Liver (tissue), 9 donors: ENCODE measurements around the gene KIF26B. TPM values are rescaled to one million over a fixed set of nuclear protein-coding genes. Genes with fewer than 3 reads are reported as not detected.
"Not testable (repeated sequence)": the region's sequence is repeated elsewhere in the genome, so short reads cannot be mapped to it uniquely, and the experiment has no call there.

ENCODE experiments used
- DNase-seq: peaks from one replicate; pipeline ENCODE4 v3.0.0-alpha.2; 2017; ENCODE audit warnings: low spot score
- H3K27ac ChIP-seq, 2 donors: one replicate each; pipeline ENCODE4 v1.7.0; 2013; ENCODE audit warnings: inconsistent platforms in 2 of 2, low read length in 2 of 2, control low read depth in 1 of 2, low read depth in 1 of 2, mild to moderate bottlenecking in 1 of 2
- H3K27me3 ChIP-seq, 4 donors: one replicate each; pipeline versions ENCODE4 v1.6.1 to v1.7.0; 2013; ENCODE audit warnings: low read length in 3 of 4, inconsistent platforms in 1 of 4, mild to moderate bottlenecking in 1 of 4, moderate library complexity in 1 of 4; ENCODE audit not compliant: control insufficient read depth in 4 of 4, insufficient read depth in 4 of 4
- H3K36me3 ChIP-seq, 4 donors: one replicate each; pipeline versions ENCODE4 v1.6.1 to v1.7.0; 2013; ENCODE audit warnings: low read length in 3 of 4, mild to moderate bottlenecking in 3 of 4, low read depth in 1 of 4, moderate library complexity in 1 of 4; ENCODE audit not compliant: control insufficient read depth in 4 of 4, insufficient read depth in 3 of 4
- H3K4me1 ChIP-seq, 4 donors: one replicate each; pipeline versions ENCODE4 v1.6.1 to v1.7.0; 2013; ENCODE audit warnings: low read length in 3 of 4, mild to moderate bottlenecking in 3 of 4, moderate library complexity in 1 of 4; ENCODE audit not compliant: control insufficient read depth in 4 of 4, insufficient read depth in 4 of 4
- H3K4me3 ChIP-seq, 3 donors: one replicate each; pipeline versions ENCODE4 v1.6.1 to v1.7.0; 2013; ENCODE audit warnings: low read length in 3 of 3, control low read depth in 1 of 3, low read depth in 1 of 3, mild to moderate bottlenecking in 1 of 3
- H3K9ac ChIP-seq, 2 donors: one replicate each; pipeline ENCODE4 v1.7.0; 2013; ENCODE audit warnings: low read length in 2 of 2, mild to moderate bottlenecking in 2 of 2, moderate library complexity in 2 of 2, control low read depth in 1 of 2, low read depth in 1 of 2
- H3K9me3 ChIP-seq, 4 donors: one replicate each; pipeline versions ENCODE4 v1.6.1 to v1.7.0; 2013; ENCODE audit warnings: low read length in 3 of 4; ENCODE audit not compliant: control insufficient read depth in 4 of 4
- EGR1 ChIP-seq, 2 donors: IDR thresholded peaks; 2 replicates each; pipeline ENCODE4 v1.6.1; 2016 to 2018; ENCODE audit warnings: antibody characterized with exemption in 2 of 2, low read depth in 2 of 2
- FOXA1 ChIP-seq: IDR thresholded peaks from 2 replicates; pipeline ENCODE4 v1.6.1; 2016; ENCODE audit warnings: antibody characterized with exemption
- FOXA2 ChIP-seq: IDR thresholded peaks from 2 replicates; pipeline ENCODE4 v1.6.1; 2016; ENCODE audit warnings: antibody characterized with exemption
- HNF4A ChIP-seq, 2 donors: conservative IDR thresholded peaks; 2 replicates each; pipeline ENCODE4 v1.6.1; 2016; ENCODE audit warnings: antibody characterized with exemption in 2 of 2, mild to moderate bottlenecking in 2 of 2
- HNF4G ChIP-seq: IDR thresholded peaks from 2 replicates; pipeline ENCODE4 v1.6.1; 2016; ENCODE audit warnings: antibody characterized with exemption
- JUND ChIP-seq, 2 donors: IDR thresholded peaks; 2 replicates each; pipeline ENCODE4 v1.6.1; 2016; ENCODE audit warnings: antibody characterized with exemption in 2 of 2
- RAD21 ChIP-seq, 2 donors: IDR thresholded peaks; 2 replicates each; pipeline ENCODE4 v1.6.1; 2016; ENCODE audit warnings: antibody characterized with exemption in 2 of 2, mild to moderate bottlenecking in 2 of 2
- RXRA ChIP-seq, 2 donors: IDR thresholded peaks; 2 replicates each; pipeline ENCODE4 v1.6.1; 2017 to 2018; ENCODE audit warnings: antibody characterized with exemption in 2 of 2, mild to moderate bottlenecking in 1 of 2
- SP1 ChIP-seq: IDR thresholded peaks from 2 replicates; pipeline ENCODE4 v1.6.1; 2018; ENCODE audit warnings: antibody characterized with exemption, mild to moderate bottlenecking
- TAF1 ChIP-seq: conservative IDR thresholded peaks from 2 replicates; pipeline ENCODE4 v1.6.1; 2016; ENCODE audit warnings: antibody characterized with exemption, mild to moderate bottlenecking
- YY1 ChIP-seq: IDR thresholded peaks from 2 replicates; pipeline ENCODE4 v1.6.1; 2016; ENCODE audit warnings: antibody characterized with exemption, mild to moderate bottlenecking
- WGBS: extraction: QIAGEN DNeasy Blood & Tissue Kit; methylation state at CpG from one replicate; pipeline ENCODE4 v1.1.7; 2013; 5-methylcytosine and 5-hydroxymethylcytosine counted together
- polyA plus RNA-seq, 2 donors: library from polyadenylated mRNA; stranded (reverse) in 1 of 2; unstranded in 1 of 2; fragments of 200-250 nt in 1 of 2; fragments of >200 nt in 1 of 2; fragmentation: Nextera tagmentation in 1 of 2; extraction: Ambion mirVana in 1 of 2; gene quantifications; one replicate each; pipeline versions ENCODE4 v1.2.1 to v1.2.3, GENCODE V29; 2013 to 2015
- total RNA-seq, 2 donors: library from RNA; depleted of rRNA; stranded (reverse); fragments of >200 nt; gene quantifications; one replicate each; pipeline ENCODE4 v1.2.3, GENCODE V29; 2014
- TF ChIP-seq, protein P1 (sequence below): IDR thresholded peaks from 2 replicates; pipeline ENCODE4 v1.6.1; 2016; ENCODE audit warnings: antibody characterized with exemption
- TF ChIP-seq, protein P2 (sequence below): IDR thresholded peaks from 2 replicates; pipeline ENCODE4 v1.6.1; 2016; ENCODE audit warnings: antibody characterized with exemption
- TF ChIP-seq, protein P3 (sequence below): fragments of 150-350 bp; IDR thresholded peaks from 2 replicates; pipeline ENCODE4 v1.5.1; 2017; ENCODE audit warnings: improper control_type of control experiment, low read depth, low read length; ENCODE audit not compliant: missing input control
- TF ChIP-seq, protein P4 (sequence below): IDR thresholded peaks from 2 replicates; pipeline ENCODE4 v1.6.1; 2016; ENCODE audit warnings: antibody characterized with exemption, mild to moderate bottlenecking
- TF ChIP-seq, protein P5 (sequence below): IDR thresholded peaks from 2 replicates; pipeline ENCODE4 v1.6.1; 2016; ENCODE audit warnings: antibody characterized with exemption
- donor health status: healthy.
- donor health status: healthy.
- donor health status: healthy.
- donor health status: healthy.
- donor health status: healthy.

Gene KIF26B
- total and polyA plus RNA-seq, 4 donors: 0.10 to 1.7 (median 0.34) TPM

DNA sequence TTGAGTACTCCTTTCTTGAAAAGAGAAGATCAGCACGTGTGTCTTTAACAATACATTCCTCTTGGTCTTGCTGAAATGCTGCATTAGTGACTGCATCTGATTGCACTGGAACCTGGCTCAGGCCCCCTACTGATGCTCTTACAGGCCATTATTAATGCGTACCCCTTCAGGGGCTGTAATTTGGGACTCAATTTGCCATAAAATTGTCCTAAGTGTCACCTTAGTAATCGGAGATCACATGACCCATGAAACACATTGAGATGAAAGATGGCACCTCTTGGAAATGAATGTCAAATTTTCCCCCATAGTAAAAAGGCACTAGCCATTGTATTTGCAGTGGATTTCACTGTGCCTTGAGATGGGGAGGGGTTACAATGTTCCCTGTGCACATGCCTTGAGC, 563.3 kb downstream of the KIF26B start (continued):
- TF ChIP-seq SP1 (no peak), TAF1 (no peak)

DNA sequence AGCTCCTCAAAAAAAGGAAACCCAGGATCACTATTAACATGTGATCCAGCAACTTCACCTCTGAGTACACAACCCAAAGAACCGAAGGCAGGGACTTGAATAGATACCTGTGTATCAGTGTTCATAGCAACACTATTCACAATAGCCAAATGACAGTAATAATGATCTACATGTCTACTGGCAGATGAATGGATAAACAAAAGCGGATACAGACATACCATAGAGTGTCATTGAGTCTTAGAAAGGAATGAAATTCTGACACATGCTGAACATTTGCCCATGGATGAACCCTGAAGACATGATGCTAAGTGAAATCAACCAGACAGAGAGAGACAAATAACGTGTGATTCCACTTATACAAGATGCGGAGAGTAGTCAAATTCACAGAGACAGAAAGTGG, 564.2 kb downstream of the KIF26B start:
- Histone ChIP-seq H3K4me1 (no peaks in the 10 kb centered on the region), H3K27ac (no peak overlapping the region)

DNA sequence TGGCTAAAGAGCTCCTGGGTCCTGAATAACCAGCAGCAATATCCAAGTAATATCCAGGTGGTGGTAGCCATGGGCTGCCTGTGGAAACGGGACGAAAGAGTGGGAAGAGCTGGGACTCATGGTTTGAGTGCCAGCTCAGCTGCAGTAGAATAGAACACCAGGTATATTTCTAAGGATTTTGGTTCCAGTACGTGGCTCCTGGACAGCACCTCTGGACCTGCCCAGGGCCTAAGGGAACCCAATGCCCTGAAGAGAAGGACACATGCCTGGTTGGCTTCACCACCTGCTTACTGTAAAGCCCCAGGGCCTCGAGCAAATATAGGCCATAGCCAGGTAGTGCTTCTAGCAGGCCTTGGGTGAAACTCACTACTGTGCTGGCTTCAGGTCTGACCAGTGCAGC, 566.7 kb downstream of the KIF26B start:
- DNase-seq: no peak
- no peak overlapping the region for H3K9ac ChIP-seq
- no peaks in the 10 kb centered on the region for H3K9me3 ChIP-seq
- no peak overlapping the region for H3K4me3 ChIP-seq
- no peaks in the 10 kb centered on the region for H3K36me3 ChIP-seq
- no peak overlapping the region for H3K27ac ChIP-seq
- H3K27me3 ChIP-seq: no peaks in the 10 kb centered on the region
- TF ChIP-seq TAF1: no peak
- TF ChIP-seq, protein P1, sequence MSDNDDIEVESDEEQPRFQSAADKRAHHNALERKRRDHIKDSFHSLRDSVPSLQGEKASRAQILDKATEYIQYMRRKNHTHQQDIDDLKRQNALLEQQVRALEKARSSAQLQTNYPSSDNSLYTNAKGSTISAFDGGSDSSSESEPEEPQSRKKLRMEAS: no peak
- TF ChIP-seq, protein P2, sequence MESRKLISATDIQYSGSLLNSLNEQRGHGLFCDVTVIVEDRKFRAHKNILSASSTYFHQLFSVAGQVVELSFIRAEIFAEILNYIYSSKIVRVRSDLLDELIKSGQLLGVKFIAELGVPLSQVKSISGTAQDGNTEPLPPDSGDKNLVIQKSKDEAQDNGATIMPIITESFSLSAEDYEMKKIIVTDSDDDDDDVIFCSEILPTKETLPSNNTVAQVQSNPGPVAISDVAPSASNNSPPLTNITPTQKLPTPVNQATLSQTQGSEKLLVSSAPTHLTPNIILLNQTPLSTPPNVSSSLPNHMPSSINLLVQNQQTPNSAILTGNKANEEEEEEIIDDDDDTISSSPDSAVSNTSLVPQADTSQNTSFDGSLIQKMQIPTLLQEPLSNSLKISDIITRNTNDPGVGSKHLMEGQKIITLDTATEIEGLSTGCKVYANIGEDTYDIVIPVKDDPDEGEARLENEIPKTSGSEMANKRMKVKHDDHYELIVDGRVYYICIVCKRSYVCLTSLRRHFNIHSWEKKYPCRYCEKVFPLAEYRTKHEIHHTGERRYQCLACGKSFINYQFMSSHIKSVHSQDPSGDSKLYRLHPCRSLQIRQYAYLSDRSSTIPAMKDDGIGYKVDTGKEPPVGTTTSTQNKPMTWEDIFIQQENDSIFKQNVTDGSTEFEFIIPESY: no peak
- no peak for TF ChIP-seq FOXA2
- TF ChIP-seq HNF4G: no peak
- no peak for TF ChIP-seq FOXA1
- TF ChIP-seq, protein P3, sequence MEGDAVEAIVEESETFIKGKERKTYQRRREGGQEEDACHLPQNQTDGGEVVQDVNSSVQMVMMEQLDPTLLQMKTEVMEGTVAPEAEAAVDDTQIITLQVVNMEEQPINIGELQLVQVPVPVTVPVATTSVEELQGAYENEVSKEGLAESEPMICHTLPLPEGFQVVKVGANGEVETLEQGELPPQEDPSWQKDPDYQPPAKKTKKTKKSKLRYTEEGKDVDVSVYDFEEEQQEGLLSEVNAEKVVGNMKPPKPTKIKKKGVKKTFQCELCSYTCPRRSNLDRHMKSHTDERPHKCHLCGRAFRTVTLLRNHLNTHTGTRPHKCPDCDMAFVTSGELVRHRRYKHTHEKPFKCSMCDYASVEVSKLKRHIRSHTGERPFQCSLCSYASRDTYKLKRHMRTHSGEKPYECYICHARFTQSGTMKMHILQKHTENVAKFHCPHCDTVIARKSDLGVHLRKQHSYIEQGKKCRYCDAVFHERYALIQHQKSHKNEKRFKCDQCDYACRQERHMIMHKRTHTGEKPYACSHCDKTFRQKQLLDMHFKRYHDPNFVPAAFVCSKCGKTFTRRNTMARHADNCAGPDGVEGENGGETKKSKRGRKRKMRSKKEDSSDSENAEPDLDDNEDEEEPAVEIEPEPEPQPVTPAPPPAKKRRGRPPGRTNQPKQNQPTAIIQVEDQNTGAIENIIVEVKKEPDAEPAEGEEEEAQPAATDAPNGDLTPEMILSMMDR: no peak
- TF ChIP-seq, protein P4, sequence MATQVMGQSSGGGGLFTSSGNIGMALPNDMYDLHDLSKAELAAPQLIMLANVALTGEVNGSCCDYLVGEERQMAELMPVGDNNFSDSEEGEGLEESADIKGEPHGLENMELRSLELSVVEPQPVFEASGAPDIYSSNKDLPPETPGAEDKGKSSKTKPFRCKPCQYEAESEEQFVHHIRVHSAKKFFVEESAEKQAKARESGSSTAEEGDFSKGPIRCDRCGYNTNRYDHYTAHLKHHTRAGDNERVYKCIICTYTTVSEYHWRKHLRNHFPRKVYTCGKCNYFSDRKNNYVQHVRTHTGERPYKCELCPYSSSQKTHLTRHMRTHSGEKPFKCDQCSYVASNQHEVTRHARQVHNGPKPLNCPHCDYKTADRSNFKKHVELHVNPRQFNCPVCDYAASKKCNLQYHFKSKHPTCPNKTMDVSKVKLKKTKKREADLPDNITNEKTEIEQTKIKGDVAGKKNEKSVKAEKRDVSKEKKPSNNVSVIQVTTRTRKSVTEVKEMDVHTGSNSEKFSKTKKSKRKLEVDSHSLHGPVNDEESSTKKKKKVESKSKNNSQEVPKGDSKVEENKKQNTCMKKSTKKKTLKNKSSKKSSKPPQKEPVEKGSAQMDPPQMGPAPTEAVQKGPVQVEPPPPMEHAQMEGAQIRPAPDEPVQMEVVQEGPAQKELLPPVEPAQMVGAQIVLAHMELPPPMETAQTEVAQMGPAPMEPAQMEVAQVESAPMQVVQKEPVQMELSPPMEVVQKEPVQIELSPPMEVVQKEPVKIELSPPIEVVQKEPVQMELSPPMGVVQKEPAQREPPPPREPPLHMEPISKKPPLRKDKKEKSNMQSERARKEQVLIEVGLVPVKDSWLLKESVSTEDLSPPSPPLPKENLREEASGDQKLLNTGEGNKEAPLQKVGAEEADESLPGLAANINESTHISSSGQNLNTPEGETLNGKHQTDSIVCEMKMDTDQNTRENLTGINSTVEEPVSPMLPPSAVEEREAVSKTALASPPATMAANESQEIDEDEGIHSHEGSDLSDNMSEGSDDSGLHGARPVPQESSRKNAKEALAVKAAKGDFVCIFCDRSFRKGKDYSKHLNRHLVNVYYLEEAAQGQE: no peak
- TF ChIP-seq, protein P5, sequence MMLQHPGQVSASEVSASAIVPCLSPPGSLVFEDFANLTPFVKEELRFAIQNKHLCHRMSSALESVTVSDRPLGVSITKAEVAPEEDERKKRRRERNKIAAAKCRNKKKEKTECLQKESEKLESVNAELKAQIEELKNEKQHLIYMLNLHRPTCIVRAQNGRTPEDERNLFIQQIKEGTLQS: no peak
- no peak for TF ChIP-seq JUND (IDR thresholded peaks at IDR 0.05)
- TF ChIP-seq YY1: no peak
- TF ChIP-seq RXRA (IDR thresholded peaks at IDR 0.05): no peak
- TF ChIP-seq HNF4A (conservative IDR thresholded peaks at IDR 0.05): no peak
- WGBS: 86% methylated on average over 4 of the region's 4 CpGs
- H3K4me1 ChIP-seq: no peaks in the 10 kb centered on the region

More for the DNA sequence above, 564.2 kb downstream of the KIF26B start:
- 93% methylated on average over 4 of the region's 4 CpGs for WGBS
- TF ChIP-seq RAD21 (IDR thresholded peaks at IDR 0.05) (no peak), EGR1 (IDR thresholded peaks at IDR 0.05; ENCODE audit: low read depth in 2 of 2) (no peak)
- no peak for DNase-seq
- Histone ChIP-seq H3K4me3 (no peak overlapping the region), H3K9ac (no peak overlapping the region), H3K36me3 (no peaks in the 10 kb centered on the region), H3K27me3 (no peaks in the 10 kb centered on the region), H3K9me3 (no peaks in the 10 kb centered on the region)

DNA sequence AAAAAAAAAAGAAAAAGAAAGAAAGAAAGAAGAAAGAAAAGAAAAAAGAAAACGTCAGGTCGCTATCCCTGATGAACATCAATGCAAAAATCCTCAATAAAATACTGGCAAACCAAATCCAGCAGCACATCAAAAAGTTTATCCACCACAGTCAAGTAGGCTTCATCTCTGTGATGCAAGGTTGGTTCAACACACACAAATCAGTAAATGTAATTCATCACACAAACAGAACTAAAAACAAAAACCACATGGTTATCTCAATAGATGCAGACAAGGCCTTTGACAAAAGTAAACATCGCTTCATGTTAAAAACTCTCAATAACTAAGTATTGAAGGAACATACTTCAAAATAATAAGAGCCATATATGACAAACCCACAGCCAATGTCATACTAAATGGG, 573.2 kb downstream of the KIF26B start:
- not testable (repeated sequence) for H3K4me3 ChIP-seq, H3K9me3 ChIP-seq, H3K36me3 ChIP-seq, H3K27me3 ChIP-seq, DNase-seq, H3K9ac ChIP-seq, H3K27ac ChIP-seq, H3K4me1 ChIP-seq
- 93% methylated on average over 3 of the region's 3 CpGs for WGBS
